ENCODE results near the gene NRG2. TPM values are rescaled to one million over a fixed set of nuclear protein-coding genes. Genes with fewer than 3 reads are reported as not detected.

The NRG2 gene
- total and polyA plus RNA-seq, 10 donors, result 0.83 to 7.7 (median 4.4) TPM

DNA sequence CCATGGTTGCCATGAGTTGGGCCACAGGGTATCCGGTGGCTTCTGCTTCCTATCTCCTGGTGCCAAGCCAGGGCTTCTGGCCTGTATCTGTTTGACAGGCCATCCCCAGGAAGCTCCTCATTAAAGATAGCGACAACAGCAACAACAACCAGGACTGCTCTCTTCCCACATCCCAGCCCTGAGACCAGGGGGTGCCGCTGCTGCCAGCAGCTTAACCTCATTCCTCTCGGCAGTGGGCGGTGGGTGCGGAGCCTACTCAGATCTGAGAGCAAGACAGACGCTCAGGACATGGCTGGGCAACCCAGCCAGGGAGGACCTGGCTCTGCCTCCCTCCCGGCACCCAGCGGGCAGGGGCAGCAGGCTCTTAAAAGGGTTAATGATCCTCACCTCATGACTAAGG is 149.2 kb downstream of the NRG2 start:
- TF ChIP-seq CTCF (IDR thresholded peaks at IDR 0.05 in 8 of 11, conservative IDR thresholded peaks at IDR 0.05 in 3 of 11) (no peak), POLR2A (IDR thresholded peaks at IDR 0.05) (no peak), POLR2AphosphoS5 (IDR thresholded peaks at IDR 0.05) (no peak)
- DNase-seq, result no peak

GRCh38 chr5:139889410-139889809 is 153.7 kb downstream of the NRG2 start:
- H3K36me3 ChIP-seq, result no peaks in the 10 kb centered on the region

More for the DNA sequence above, 149.2 kb downstream of the NRG2 start:
- 66 to 87% (median 77%) methylated on average over 7 to 9 of the region's 9 CpGs for WGBS, 5 donors
- intact Hi-C loops (cut with DNase I; ENCODE audit: low total_unique reads), result no loop called here
- Histone ChIP-seq H3K9me3 (no peaks in the 10 kb centered on the region), H3K4me1 (peaks cover 0 to 20% (median 6%) of the 10 kb centered on the region in 6 donors), H3K27me3 (replicated peaks in 1 of 7) (peaks cover 0 to 5% (median 0%) of the 10 kb centered on the region in 7 donors), H3K27ac (no peak overlapping the region), H3K36me3 (no peaks in the 10 kb centered on the region), H3K4me3 (no peak overlapping the region)

DNA sequence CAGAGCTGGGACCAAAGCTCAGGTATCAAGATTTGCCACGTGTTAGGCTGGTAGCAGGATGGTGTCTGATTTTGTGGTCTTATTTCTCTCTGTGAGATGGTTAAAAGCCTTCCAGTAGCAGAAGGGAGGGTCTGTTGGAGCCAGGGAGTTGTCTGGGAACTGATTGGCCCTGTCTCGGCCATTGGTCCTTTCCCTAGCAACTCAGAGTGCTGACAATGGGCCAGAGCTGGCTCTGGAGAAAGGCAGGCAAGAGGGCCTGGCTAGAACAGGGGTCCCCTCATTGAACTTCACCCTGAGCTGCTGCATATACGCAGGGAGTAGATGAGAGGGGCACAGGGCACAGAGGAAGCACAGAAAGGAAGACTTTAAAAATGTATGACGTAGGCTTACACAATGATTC is 154.7 kb downstream of the NRG2 start:
- Histone ChIP-seq H3K27me3 (replicated peaks in 1 of 7) (peaks cover 0 to 5% (median 0%) of the 10 kb centered on the region in 7 donors), H3K36me3 (no peaks in the 10 kb centered on the region), H3K4me3 (no peak overlapping the region), H3K4me1 (peaks cover 0 to 4% (median 0%) of the 10 kb centered on the region in 6 donors), H3K27ac (no peak overlapping the region), H3K9me3 (no peaks in the 10 kb centered on the region)
- no peak for DNase-seq
- WGBS, 5 donors, result 67 to 77% (median 75%) methylated on average over 4 of the region's 4 CpGs
- intact Hi-C loops (cut with DNase I; ENCODE audit: low total_unique reads), result no loop called here
- no peak for TF ChIP-seq POLR2AphosphoS5 (IDR thresholded peaks at IDR 0.05)
- no peak for TF ChIP-seq POLR2A (IDR thresholded peaks at IDR 0.05)
- TF ChIP-seq CTCF (IDR thresholded peaks at IDR 0.05 in 8 of 11, conservative IDR thresholded peaks at IDR 0.05 in 3 of 11), result no peak

More at GRCh38 chr5:139889410-139889809, 153.7 kb downstream of the NRG2 start:
- H3K27me3 ChIP-seq (replicated peaks in 1 of 7), result peaks cover 0 to 5% (median 0%) of the 10 kb centered on the region in 7 donors
- H3K4me3 ChIP-seq, result no peak overlapping the region
- intact Hi-C loops (cut with DNase I; ENCODE audit: low total_unique reads), result no loop called here
- 86 to 97% (median 90%) methylated on average over 2 of the region's 2 CpGs for WGBS, 5 donors
- H3K4me1 ChIP-seq, result peaks cover 0 to 2% (median 0%) of the 10 kb centered on the region in 6 donors
- H3K27ac ChIP-seq, result no peak overlapping the region
- no peak for DNase-seq
- no peak for TF ChIP-seq CTCF (IDR thresholded peaks at IDR 0.05 in 8 of 11, conservative IDR thresholded peaks at IDR 0.05 in 3 of 11)
- no peak for TF ChIP-seq POLR2AphosphoS5 (IDR thresholded peaks at IDR 0.05)
- no peak for TF ChIP-seq POLR2A (IDR thresholded peaks at IDR 0.05)
- no peaks in the 10 kb centered on the region for H3K9me3 ChIP-seq

- Histone ChIP-seq H3K27ac (no peak overlapping the region), H3K36me3 (no peaks in the 10 kb centered on the region), H3K9me3 (no peaks in the 10 kb centered on the region), H3K27me3 (replicated peaks in 1 of 7) (peaks cover 0 to 5% (median 0%) of the 10 kb centered on the region in 7 donors), H3K4me1 (peaks cover 0 to 5% (median 0%) of the 10 kb centered on the region in 6 donors), H3K4me3 (no peak overlapping the region)
- no peak for DNase-seq
- WGBS, 5 donors, result 54 to 82% (median 67%) methylated on average over 2 of the region's 2 CpGs
- TF ChIP-seq POLR2AphosphoS5 (IDR thresholded peaks at IDR 0.05) (no peak), POLR2A (IDR thresholded peaks at IDR 0.05) (no peak), CTCF (IDR thresholded peaks at IDR 0.05 in 8 of 11, conservative IDR thresholded peaks at IDR 0.05 in 3 of 11) (no peak)
- intact Hi-C loops (cut with DNase I; ENCODE audit: low total_unique reads), result no loop called here
Observed at GRCh38 chr5:139886213-139886612, 156.9 kb downstream of the NRG2 start.
